Activated CD8-positive, alpha-beta T cell treated with anti-CD3 and anti-CD28 coated beads, Interleukin-2, amount 10 ng/mL, durations not matched to agents 7 days and 5 days (primary cell): ENCODE measurements around the gene TNFRSF1A. TPM values are rescaled to one million over a fixed set of nuclear protein-coding genes. Genes with fewer than 3 reads are reported as not detected.
"Not testable (repeated sequence)": the region's sequence is repeated elsewhere in the genome, so short reads cannot be mapped to it uniquely, and the experiment has no call there.

Experiments used
- ATAC-seq: fragments of 150-1000 bp; cut with Tn5 transposase; one replicate; pipeline ENCODE4 v1.10.0; 2021; ENCODE audit warnings: moderate library complexity
- CTCF ChIA-PET: fragments of 350-600 bp; sonication (Branson Sonifier 250); formaldehyde crosslinking; loops from one replicate; lab custom pipeline; 2021; ENCODE audit warnings: antibody characterized with exemption; lab: Charles Lee
- POLR2A ChIA-PET: fragments of 350-600 bp; sonication (Branson Sonifier 250); formaldehyde crosslinking; loops from one replicate; lab custom pipeline; 2021; ENCODE audit warnings: antibody characterized with exemption; lab: Charles Lee
- DNase-seq: peaks from one replicate; pipeline ENCODE4 v3.0.0-alpha.2; 2020
- H3K27ac Mint-ChIP-seq: one replicate; pipeline ENCODE4 v1.8.0; 2021; ENCODE audit warnings: mild to moderate bottlenecking, mixed read lengths
- H3K27me3 Mint-ChIP-seq: one replicate; pipeline ENCODE4 v1.8.0; 2021; ENCODE audit warnings: low read depth, mixed read lengths
- H3K36me3 Mint-ChIP-seq: one replicate; pipeline ENCODE4 v1.8.0; 2021; ENCODE audit warnings: low read depth, mixed read lengths
- H3K4me1 Mint-ChIP-seq: one replicate; pipeline ENCODE4 v1.8.0; 2021; ENCODE audit warnings: low read depth, mixed read lengths
- H3K4me3 Mint-ChIP-seq: one replicate; pipeline ENCODE4 v1.8.0; 2021; ENCODE audit warnings: mild to moderate bottlenecking, mixed read lengths
- H3K9me3 Mint-ChIP-seq: one replicate; pipeline ENCODE4 v1.8.0; 2022; ENCODE audit warnings: mixed read lengths; ENCODE audit not compliant: insufficient read depth
- total RNA-seq, 2 experiments: library from RNA; stranded (reverse); gene quantifications; one replicate each; pipeline ENCODE4 v1.2.3, GENCODE V29; 2021

TNFRSF1A gene
- total RNA-seq, 2 experiments from 2014 or later, result 58.8 to 63.4 TPM

GRCh38 chr12:6354495-6355393 lies 12.9 kb upstream of the TNFRSF1A start:
- no peak overlapping the region for H3K27ac Mint-ChIP-seq
- no peak overlapping the region for H3K4me3 Mint-ChIP-seq
- H3K4me1 Mint-ChIP-seq, result peaks cover 7% of the 10 kb centered on the region
- peaks cover 13% of the 10 kb centered on the region for H3K27me3 Mint-ChIP-seq
- no peak for DNase-seq
- no peaks in the 10 kb centered on the region for H3K36me3 Mint-ChIP-seq
- CTCF ChIA-PET, result interaction anchor here (1.5 to 4.0 kb wide), 2 partner anchors 11 to 13 kb away, joined by 7 to 20 read pairs; no protein-coding TSS in a partner anchor
- POLR2A ChIA-PET, result no interaction called here
- H3K9me3 Mint-ChIP-seq, result no peaks in the 10 kb centered on the region
- ATAC-seq, result no peak

- Mint-ChIP-seq H3K36me3 (no peaks in the 10 kb centered on the region), H3K4me3 (no peak overlapping the region), H3K9me3 (no peaks in the 10 kb centered on the region), H3K27me3 (peaks cover 9% of the 10 kb centered on the region), H3K27ac (no peak overlapping the region), H3K4me1 (peaks cover 13% of the 10 kb centered on the region)
- ChIA-PET CTCF (interaction anchor here (1.1 kb wide), 1 partner anchor 14 kb away, joined by 3 read pairs; no protein-coding TSS in a partner anchor), POLR2A (interaction anchor here (0.7 to 1.1 kb wide), 3 partner anchors 20 to 108 kb away, joined by 3 read pairs; no protein-coding TSS in a partner anchor)
- DNase-seq (no peak), ATAC-seq (no peak)
These were observed 10.6 kb upstream of the TNFRSF1A start for GRCh38 chr12:6352193-6353173.

- Mint-ChIP-seq H3K4me3 (no peak overlapping the region), H3K4me1 (peaks cover 21% of the 10 kb centered on the region), H3K9me3 (no peaks in the 10 kb centered on the region), H3K27me3 (peaks cover 5% of the 10 kb centered on the region), H3K27ac (no peak overlapping the region), H3K36me3 (no peaks in the 10 kb centered on the region)
- ChIA-PET POLR2A (interaction anchor here (1.0 kb wide), 1 partner anchor 21 kb away, joined by 3 read pairs; no protein-coding TSS in a partner anchor), CTCF (interaction anchor here (1.1 kb wide), 1 partner anchor 15 kb away, joined by 3 read pairs; no protein-coding TSS in a partner anchor)
- DNase-seq (no peak), ATAC-seq (no peak)
These were observed 9.7 kb upstream of the TNFRSF1A start for GRCh38 chr12:6351622-6352021.

GRCh38 chr12:6347367-6348338 lies 5.8 kb upstream of the TNFRSF1A start:
- Mint-ChIP-seq H3K4me1 (peaks cover 44% of the 10 kb centered on the region), H3K4me3 (no peak overlapping the region), H3K9me3 (no peaks in the 10 kb centered on the region), H3K27ac (peak overlapping the region; percentile 55), H3K27me3 (no peaks in the 10 kb centered on the region), H3K36me3 (no peaks in the 10 kb centered on the region)
- ChIA-PET POLR2A (interaction anchor here (1.4 kb wide), 1 partner anchor 8 kb away, joined by 5 read pairs; no protein-coding TSS in a partner anchor), CTCF (interaction anchor here (0.6 to 3.1 kb wide), 4 partner anchors 12 to 27 kb away, joined by 3 to 30 read pairs (median 6); no protein-coding TSS in a partner anchor)
- peak; percentile 45 for ATAC-seq
- DNase-seq, result peak; percentile 38

- H3K27me3 Mint-ChIP-seq, result no peaks in the 10 kb centered on the region
- H3K27ac Mint-ChIP-seq, result peak overlapping the region; percentile 55
- ChIA-PET POLR2A (no interaction called here), CTCF (interaction anchor here (0.6 to 3.1 kb wide), 4 partner anchors 11 to 28 kb away, joined by 3 to 30 read pairs (median 6); no protein-coding TSS in a partner anchor)
- H3K4me1 Mint-ChIP-seq, result peaks cover 49% of the 10 kb centered on the region
- no peaks in the 10 kb centered on the region for H3K9me3 Mint-ChIP-seq
- ATAC-seq, result no peak
- no peaks in the 10 kb centered on the region for H3K36me3 Mint-ChIP-seq
- DNase-seq, result no peak
- H3K4me3 Mint-ChIP-seq, result no peak overlapping the region
These were observed 5.1 kb upstream of the TNFRSF1A start for GRCh38 chr12:6346942-6347341.

- Mint-ChIP-seq H3K36me3 (peaks cover under 1% of the 10 kb centered on the region), H3K4me1 (peaks cover 52% of the 10 kb centered on the region), H3K4me3 (no peak overlapping the region), H3K27ac (peak overlapping the region; percentile 66), H3K27me3 (no peaks in the 10 kb centered on the region), H3K9me3 (no peaks in the 10 kb centered on the region)
- CTCF ChIA-PET, result interaction anchor here (1.2 to 3.3 kb wide), 6 partner anchors 10 to 78 kb away, joined by 4 to 31 read pairs (median 10); no protein-coding TSS in a partner anchor
- DNase-seq (no peak), ATAC-seq (no peak)
- POLR2A ChIA-PET, result interaction anchor here (1.0 to 1.7 kb wide), 8 partner anchors 10 to 188 kb away, joined by 3 to 12 read pairs (median 4); partner anchors contain the start of genes GAPDH and VAMP1
These were observed 4.5 kb upstream of the TNFRSF1A start for GRCh38 chr12:6346235-6346832.

GRCh38 chr12:6345319-6346091 lies 3.6 kb upstream of the TNFRSF1A start:
- POLR2A ChIA-PET, result interaction anchor here (1.0 to 1.7 kb wide), 9 partner anchors 9 to 189 kb away, joined by 3 to 12 read pairs (median 4); partner anchors contain the start of genes GAPDH and VAMP1
- CTCF ChIA-PET, result interaction anchor here (1.0 to 3.3 kb wide), 9 partner anchors 10 to 78 kb away, joined by 3 to 31 read pairs (median 5); no protein-coding TSS in a partner anchor
- Mint-ChIP-seq H3K27me3 (no peaks in the 10 kb centered on the region), H3K4me1 (peaks cover 52% of the 10 kb centered on the region), H3K36me3 (peaks cover 5% of the 10 kb centered on the region), H3K27ac (peak overlapping the region; percentile 66), H3K9me3 (no peaks in the 10 kb centered on the region), H3K4me3 (peak overlapping the region; percentile 19)
- peak; percentile 14 for ATAC-seq
- DNase-seq, result peak; percentile 40

- H3K4me3 Mint-ChIP-seq, ATAC-seq, H3K27me3 Mint-ChIP-seq, DNase-seq, H3K9me3 Mint-ChIP-seq, H3K36me3 Mint-ChIP-seq, H3K27ac Mint-ChIP-seq: not testable (repeated sequence)
- peaks cover 52% of the 10 kb centered on the region for H3K4me1 Mint-ChIP-seq
- CTCF ChIA-PET, result interaction anchor here (0.8 to 3.3 kb wide), 7 partner anchors 9 to 193 kb away, joined by 3 to 31 read pairs (median 4); no protein-coding TSS in a partner anchor
- POLR2A ChIA-PET, result interaction anchor here (1.2 to 1.8 kb wide), 2 partner anchors 19 to 118 kb away, joined by 3 to 4 read pairs; no protein-coding TSS in a partner anchor
These were observed 2.3 kb upstream of the TNFRSF1A start for GRCh38 chr12:6344101-6344660.

GRCh38 chr12:6343518-6343917 lies 1.6 kb upstream of the TNFRSF1A start:
- Mint-ChIP-seq H3K36me3 (peaks cover 5% of the 10 kb centered on the region), H3K4me3 (no peak overlapping the region), H3K27ac (peak overlapping the region; percentile 62), H3K9me3 (no peaks in the 10 kb centered on the region), H3K27me3 (no peaks in the 10 kb centered on the region), H3K4me1 (peaks cover 52% of the 10 kb centered on the region)
- ATAC-seq, result no peak
- DNase-seq, result no peak
- ChIA-PET CTCF (interaction anchor here (0.8 to 3.3 kb wide), 7 partner anchors 8 to 194 kb away, joined by 3 to 31 read pairs (median 4); no protein-coding TSS in a partner anchor), POLR2A (interaction anchor here (1.8 kb wide), 1 partner anchor 20 kb away, joined by 4 read pairs; no protein-coding TSS in a partner anchor)
